HCT116 (cell line): ENCODE measurements around the gene ASB1.

Source experiments
- POLR2A ChIP-seq: IDR thresholded peaks from 2 replicates; pipeline ENCODE4 v1.7.0; 2011; ENCODE audit warnings: borderline replicate concordance; ENCODE audit not compliant: insufficient read depth, insufficient read length; ENCODE audit errors: extremely low read depth
- POLR2AphosphoS5 ChIP-seq: IDR thresholded peaks from 2 replicates; pipeline ENCODE4 v1.6.1; 2011; ENCODE audit warnings: mild to moderate bottlenecking, low read depth, low read length, moderate library complexity
- SP1 ChIP-seq: IDR thresholded peaks from 2 replicates; pipeline ENCODE4 v1.6.1; 2012; ENCODE audit warnings: low read depth
- TF ChIP-seq, protein P1 (sequence below), 3 experiments: fragments of 200-600 bp in 1 of 3; sonication (generic) in 1 of 3; IDR thresholded peaks in 2 of 3; conservative IDR thresholded peaks in 1 of 3; 2 replicates each; pipeline ENCODE4 v1.5.1; 2012 to 2017; ENCODE audit warnings: low read depth in 2 of 3, low read length in 2 of 3, antibody characterized with exemption in 1 of 3, borderline replicate concordance in 1 of 3, control low read depth in 1 of 3, mild to moderate bottlenecking in 1 of 3, mixed read lengths in 1 of 3, mixed run types in 1 of 3, moderate library complexity in 1 of 3; ENCODE audit not compliant: insufficient read depth in 1 of 3

DNA sequence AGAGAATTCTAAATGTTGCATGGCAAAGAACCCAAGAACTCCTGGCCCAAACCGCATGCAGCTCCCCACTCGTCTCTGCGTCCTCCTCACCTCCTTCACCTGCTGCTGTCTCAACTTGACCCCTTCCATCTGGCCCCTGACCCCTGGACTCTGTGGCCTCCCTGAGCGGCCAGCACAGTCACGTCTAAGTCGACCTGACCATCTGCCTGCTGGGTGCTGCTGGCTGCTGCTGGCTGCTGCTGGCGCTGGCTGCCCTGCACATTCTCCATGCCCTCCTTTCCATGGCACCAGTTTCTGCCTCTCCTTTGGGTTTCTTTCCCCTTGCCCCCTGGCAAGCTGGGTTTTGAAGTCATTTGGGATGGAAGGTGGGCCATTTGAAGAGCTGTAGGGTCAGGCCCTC is 30.1 kb upstream of the ASB1 start:
- no peak for TF ChIP-seq SP1
- TF ChIP-seq, protein P1, sequence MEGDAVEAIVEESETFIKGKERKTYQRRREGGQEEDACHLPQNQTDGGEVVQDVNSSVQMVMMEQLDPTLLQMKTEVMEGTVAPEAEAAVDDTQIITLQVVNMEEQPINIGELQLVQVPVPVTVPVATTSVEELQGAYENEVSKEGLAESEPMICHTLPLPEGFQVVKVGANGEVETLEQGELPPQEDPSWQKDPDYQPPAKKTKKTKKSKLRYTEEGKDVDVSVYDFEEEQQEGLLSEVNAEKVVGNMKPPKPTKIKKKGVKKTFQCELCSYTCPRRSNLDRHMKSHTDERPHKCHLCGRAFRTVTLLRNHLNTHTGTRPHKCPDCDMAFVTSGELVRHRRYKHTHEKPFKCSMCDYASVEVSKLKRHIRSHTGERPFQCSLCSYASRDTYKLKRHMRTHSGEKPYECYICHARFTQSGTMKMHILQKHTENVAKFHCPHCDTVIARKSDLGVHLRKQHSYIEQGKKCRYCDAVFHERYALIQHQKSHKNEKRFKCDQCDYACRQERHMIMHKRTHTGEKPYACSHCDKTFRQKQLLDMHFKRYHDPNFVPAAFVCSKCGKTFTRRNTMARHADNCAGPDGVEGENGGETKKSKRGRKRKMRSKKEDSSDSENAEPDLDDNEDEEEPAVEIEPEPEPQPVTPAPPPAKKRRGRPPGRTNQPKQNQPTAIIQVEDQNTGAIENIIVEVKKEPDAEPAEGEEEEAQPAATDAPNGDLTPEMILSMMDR (IDR thresholded peaks at IDR 0.05 in 2 of 3, conservative IDR thresholded peaks at IDR 0.05 in 1 of 3; ENCODE audit: borderline replicate concordance in 1 of 3, insufficient read depth in 1 of 3, low read depth in 2 of 3, low read length in 2 of 3): no peak
- TF ChIP-seq POLR2A: no peak
- TF ChIP-seq POLR2AphosphoS5: no peak
